Peyer's patch (tissue), 4 donors: ENCODE data around the gene MKNK1. TPM values are rescaled to one million over a fixed set of nuclear protein-coding genes. Genes with fewer than 3 reads are reported as not detected.

Experiments
- DNase-seq, 3 donors: peaks; one replicate each; pipeline ENCODE4 v3.0.0-alpha.2; 2017 to 2019
- H3K27ac ChIP-seq, 4 donors: fragments of 200-600 bp; sonication (generic); one replicate each; pipeline ENCODE4 v1.5.1; 2016 to 2019
- H3K27me3 ChIP-seq, 2 donors: fragments of 200-600 bp; sonication (generic); one replicate each; pipeline ENCODE4 v1.5.1; 2019
- H3K36me3 ChIP-seq, 3 donors: fragments of 200-600 bp; sonication (generic); one replicate each; pipeline ENCODE4 v1.5.1; 2016 to 2019
- H3K4me1 ChIP-seq, 4 donors: fragments of 200-600 bp; sonication (generic); one replicate each; pipeline ENCODE4 v1.5.1; 2016 to 2019
- H3K4me3 ChIP-seq, 4 donors: fragments of 200-600 bp; sonication (generic); 1 replicate in 3 of 4; 2 replicates in 1 of 4; pipeline ENCODE4 v1.5.1; 2016 to 2019; ENCODE audit warnings: mild to moderate bottlenecking in 1 of 4
- H3K9me3 ChIP-seq, 4 donors: fragments of 200-600 bp; sonication (generic); one replicate each; pipeline ENCODE4 v1.5.1; 2016 to 2019; ENCODE audit warnings: mild to moderate bottlenecking in 1 of 4
- POLR2A ChIP-seq, 2 donors: fragments of 450-650 bp; IDR thresholded peaks; one replicate each; pipeline ENCODE4 v1.5.1; 2017; ENCODE audit warnings: antibody characterized with exemption in 2 of 2, mild to moderate bottlenecking in 2 of 2, moderate library complexity in 2 of 2
- total RNA-seq, 4 donors: library from RNA; depleted of rRNA; stranded (reverse); fragments of >200 nt; gene quantifications; one replicate each; pipeline ENCODE4 v1.1.0, GENCODE V29; 2016
- TF ChIP-seq, protein P1 (sequence below), 6 experiments: fragments of 450-650 bp in 4 of 6; fragments of 200-600 bp in 2 of 6; sonication (generic) in 1 of 6; IDR thresholded peaks; one replicate each; pipeline ENCODE4 v1.5.1; 2017 to 2019; ENCODE audit warnings: antibody characterized with exemption in 6 of 6, mild to moderate bottlenecking in 3 of 6, moderate library complexity in 1 of 6

Gene MKNK1
- total RNA-seq, 4 donors from 2014 or later, result 51.3 to 134 (median 94.2) TPM

DNA sequence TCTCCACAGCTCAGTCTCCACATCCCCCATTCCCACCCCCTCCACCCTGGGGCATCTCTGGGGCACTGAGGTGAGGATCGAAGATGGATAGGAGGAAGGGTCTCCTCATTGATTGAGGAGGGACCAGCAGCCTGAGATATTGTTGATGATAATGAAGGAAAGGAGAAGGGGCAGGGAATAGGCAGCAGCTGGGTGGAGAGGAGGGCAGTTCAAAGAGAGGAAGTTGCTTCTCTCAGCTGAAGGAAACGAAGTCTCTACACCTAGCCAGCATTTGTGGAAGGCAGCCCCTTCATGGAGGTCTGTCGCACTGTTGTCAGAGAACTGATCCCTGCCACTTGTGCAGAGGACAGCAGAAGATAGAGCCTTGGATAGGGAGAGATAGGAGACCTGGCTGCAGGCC, 58.3 kb downstream of the MKNK1 start:
- no peaks in the 10 kb centered on the region for H3K36me3 ChIP-seq
- DNase-seq, result no peak
- H3K27ac ChIP-seq, result no peak overlapping the region
- TF ChIP-seq, protein P1, sequence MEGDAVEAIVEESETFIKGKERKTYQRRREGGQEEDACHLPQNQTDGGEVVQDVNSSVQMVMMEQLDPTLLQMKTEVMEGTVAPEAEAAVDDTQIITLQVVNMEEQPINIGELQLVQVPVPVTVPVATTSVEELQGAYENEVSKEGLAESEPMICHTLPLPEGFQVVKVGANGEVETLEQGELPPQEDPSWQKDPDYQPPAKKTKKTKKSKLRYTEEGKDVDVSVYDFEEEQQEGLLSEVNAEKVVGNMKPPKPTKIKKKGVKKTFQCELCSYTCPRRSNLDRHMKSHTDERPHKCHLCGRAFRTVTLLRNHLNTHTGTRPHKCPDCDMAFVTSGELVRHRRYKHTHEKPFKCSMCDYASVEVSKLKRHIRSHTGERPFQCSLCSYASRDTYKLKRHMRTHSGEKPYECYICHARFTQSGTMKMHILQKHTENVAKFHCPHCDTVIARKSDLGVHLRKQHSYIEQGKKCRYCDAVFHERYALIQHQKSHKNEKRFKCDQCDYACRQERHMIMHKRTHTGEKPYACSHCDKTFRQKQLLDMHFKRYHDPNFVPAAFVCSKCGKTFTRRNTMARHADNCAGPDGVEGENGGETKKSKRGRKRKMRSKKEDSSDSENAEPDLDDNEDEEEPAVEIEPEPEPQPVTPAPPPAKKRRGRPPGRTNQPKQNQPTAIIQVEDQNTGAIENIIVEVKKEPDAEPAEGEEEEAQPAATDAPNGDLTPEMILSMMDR (IDR thresholded peaks at IDR 0.05), result no peak
- TF ChIP-seq POLR2A (IDR thresholded peaks at IDR 0.05), result no peak
- H3K27me3 ChIP-seq, result peaks cover 0 to 11% of the 10 kb centered on the region in 2 donors
- no peaks in the 10 kb centered on the region for H3K9me3 ChIP-seq
- peaks cover 0 to 12% (median 0%) of the 10 kb centered on the region in 4 donors for H3K4me1 ChIP-seq
- no peak overlapping the region for H3K4me3 ChIP-seq

DNA sequence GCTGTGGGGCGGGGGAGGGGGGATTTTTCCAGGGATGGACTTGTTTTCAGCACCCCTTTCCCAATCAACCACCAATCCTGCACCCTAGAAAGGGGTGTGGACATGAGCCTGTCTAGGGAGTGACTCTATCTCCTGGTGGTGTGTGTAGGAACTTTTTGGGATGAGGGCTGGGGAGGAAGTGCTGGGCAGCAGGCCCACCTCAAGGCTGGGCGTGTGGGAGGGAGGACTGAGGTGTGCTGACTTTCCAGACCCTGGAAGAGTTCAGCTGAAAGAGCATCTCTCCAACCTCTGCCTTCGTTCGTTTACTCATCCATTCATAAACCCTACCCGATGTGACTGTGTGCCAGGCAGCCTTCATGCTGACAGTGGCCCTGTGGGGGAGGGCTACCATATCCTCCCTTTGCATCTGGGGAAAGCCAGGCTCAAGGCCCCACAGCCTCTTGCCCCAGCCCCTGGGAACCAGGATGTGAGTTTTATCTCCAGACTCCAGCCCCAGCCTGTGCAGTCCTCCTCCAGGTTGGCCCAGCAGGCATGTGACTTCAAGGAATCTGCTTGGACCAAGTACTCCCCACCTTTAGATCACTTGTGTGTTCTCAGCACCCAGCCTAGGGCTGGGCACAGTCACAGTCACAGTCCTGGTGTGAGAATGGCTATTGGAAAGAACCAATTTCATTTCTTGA, 59.4 kb downstream of the MKNK1 start:
- Histone ChIP-seq H3K27me3 (peaks cover 0 to 11% of the 10 kb centered on the region in 2 donors), H3K4me3 (no peak overlapping the region), H3K4me1 (peaks cover 0 to 7% (median 0%) of the 10 kb centered on the region in 4 donors)

DNA sequence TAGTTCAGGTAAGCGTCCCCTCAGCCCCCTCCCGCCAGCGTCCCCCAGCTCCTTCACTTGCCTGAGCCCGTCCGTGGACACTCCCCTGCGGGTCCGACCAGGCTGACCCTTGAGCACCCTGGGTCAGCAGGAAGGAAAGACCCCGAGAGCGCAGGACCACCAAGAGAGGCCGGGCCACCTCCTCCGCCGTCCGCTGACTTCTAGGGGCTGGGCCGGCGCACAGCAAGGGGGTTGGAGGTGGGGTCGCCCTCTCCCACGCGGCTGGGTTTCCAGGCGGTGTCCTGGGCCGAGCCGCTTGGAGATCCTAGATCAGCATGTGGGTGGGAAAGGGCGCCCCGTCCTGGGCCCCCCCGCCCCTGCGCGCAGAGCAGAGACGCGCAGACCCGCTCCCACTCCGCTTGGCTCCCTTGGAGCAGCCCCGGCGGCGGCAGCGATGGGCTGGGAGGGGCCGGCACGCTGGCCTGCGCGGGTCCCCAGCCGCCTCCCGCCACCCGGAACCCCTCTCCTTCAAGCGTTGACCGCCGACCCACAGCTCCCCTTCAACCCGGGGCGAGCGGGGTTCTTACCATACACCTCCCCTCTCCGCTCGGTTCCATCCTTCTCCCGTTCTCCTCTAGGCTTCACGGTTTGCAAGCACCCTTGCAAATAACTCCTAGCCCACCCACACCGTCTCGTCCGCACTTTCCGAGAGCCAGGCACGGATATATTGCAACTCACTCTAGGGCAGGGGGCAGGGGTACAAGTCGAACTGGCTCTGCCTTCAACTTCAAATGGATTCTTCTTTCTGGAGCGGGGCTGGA, 60.1 kb downstream of the MKNK1 start:
- Histone ChIP-seq H3K27me3 (peaks cover 0 to 11% of the 10 kb centered on the region in 2 donors), H3K4me1 (no peaks in the 10 kb centered on the region), H3K27ac (no peak overlapping the region), H3K36me3 (no peaks in the 10 kb centered on the region), H3K9me3 (no peaks in the 10 kb centered on the region), H3K4me3 (peak overlapping the region in 1 of 4 donors; percentile 13)
- TF ChIP-seq POLR2A (IDR thresholded peaks at IDR 0.05), result no peak
- TF ChIP-seq, protein P1 (IDR thresholded peaks at IDR 0.05), result no peak
- DNase-seq, result peak in 1 of 3 donors; percentile 36

More for the DNA sequence above, 59.4 kb downstream of the MKNK1 start:
- no peaks in the 10 kb centered on the region for H3K9me3 ChIP-seq
- no peak for DNase-seq
- H3K36me3 ChIP-seq, result no peaks in the 10 kb centered on the region
- TF ChIP-seq POLR2A (IDR thresholded peaks at IDR 0.05), result no peak
- TF ChIP-seq, protein P1 (IDR thresholded peaks at IDR 0.05), result no peak
- no peak overlapping the region for H3K27ac ChIP-seq

DNA sequence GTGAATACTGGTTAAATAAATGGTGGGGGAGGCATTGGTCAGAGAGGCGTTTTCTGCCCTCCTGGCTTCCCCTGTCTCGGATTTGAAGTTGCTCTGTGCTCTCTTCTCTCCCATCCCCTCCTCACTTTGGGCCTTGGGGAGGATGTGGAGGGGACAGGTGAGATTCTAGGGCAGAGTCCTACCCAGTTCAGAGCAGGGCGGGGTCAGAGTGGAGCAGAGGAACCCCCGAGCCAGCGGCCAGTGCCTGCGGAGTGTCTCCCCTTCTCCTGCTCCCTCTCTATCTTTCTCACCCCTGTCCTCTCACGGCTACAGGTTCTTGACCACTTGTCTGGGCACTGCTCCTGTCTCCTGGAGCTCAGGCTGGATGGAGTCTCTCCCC, 60.7 kb downstream of the MKNK1 start:
- no peak overlapping the region for H3K4me3 ChIP-seq

DNA sequence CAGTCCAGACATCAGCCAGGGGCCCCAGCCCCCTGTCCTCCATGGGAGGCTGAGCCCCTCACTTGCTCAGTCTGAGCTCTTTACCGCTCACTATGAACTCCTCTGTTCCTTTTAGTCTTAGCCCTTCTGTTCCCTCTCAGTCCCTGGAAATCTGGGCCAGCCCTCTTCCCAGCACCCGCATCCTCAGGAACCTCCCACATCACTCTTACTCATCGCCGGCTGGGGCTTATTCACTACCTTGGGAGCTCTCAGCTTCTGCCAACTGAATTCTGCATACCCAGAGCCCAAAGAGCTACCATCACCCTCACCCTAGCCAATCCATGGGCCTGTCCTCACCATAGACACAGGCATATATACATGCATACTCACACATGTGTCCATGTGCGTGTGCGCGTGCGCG, 64.1 kb downstream of the MKNK1 start:
- TF ChIP-seq POLR2A (IDR thresholded peaks at IDR 0.05), result no peak
- TF ChIP-seq, protein P1 (IDR thresholded peaks at IDR 0.05), result no peak
- H3K27me3 ChIP-seq, result peaks cover 0 to 11% of the 10 kb centered on the region in 2 donors
- no peaks in the 10 kb centered on the region for H3K4me1 ChIP-seq
- no peaks in the 10 kb centered on the region for H3K9me3 ChIP-seq
- no peak for DNase-seq
- H3K36me3 ChIP-seq, result no peaks in the 10 kb centered on the region
- no peak overlapping the region for H3K4me3 ChIP-seq
- no peak overlapping the region for H3K27ac ChIP-seq

More for the DNA sequence above, 60.7 kb downstream of the MKNK1 start:
- Histone ChIP-seq H3K9me3 (no peaks in the 10 kb centered on the region), H3K4me1 (no peaks in the 10 kb centered on the region), H3K36me3 (no peaks in the 10 kb centered on the region), H3K27ac (no peak overlapping the region), H3K27me3 (peaks cover 0 to 11% of the 10 kb centered on the region in 2 donors)
- no peak for DNase-seq
- TF ChIP-seq, protein P1 (IDR thresholded peaks at IDR 0.05), result no peak
- no peak for TF ChIP-seq POLR2A (IDR thresholded peaks at IDR 0.05)
